Hepatocyte (in vitro differentiated cells): ENCODE results near the gene KCTD6.

Experiments
- CTCF ChIP-seq: fragments of 200-600 bp; sonication (generic); IDR thresholded peaks from 2 replicates; pipeline ENCODE4 v1.5.1; 2016; ENCODE audit warnings: antibody characterized with exemption, mild to moderate bottlenecking; ENCODE audit not compliant: poor library complexity
- EZH2 ChIP-seq: fragments of 200-600 bp; sonication (generic); IDR thresholded peaks from 2 replicates; pipeline ENCODE4 v1.6.1; 2016; ENCODE audit warnings: antibody characterized with exemption, mild to moderate bottlenecking, borderline replicate concordance
- EZH2phosphoT487 ChIP-seq: fragments of 200-600 bp; sonication (generic); IDR thresholded peaks from one replicate; pipeline ENCODE4 v1.6.1; 2018; ENCODE audit warnings: antibody characterized with exemption, mild to moderate bottlenecking, low read depth, moderate library complexity; ENCODE audit not compliant: unreplicated experiment, severe bottlenecking

GRCh38 chr3:58535531-58536500 is 43.9 kb downstream of the KCTD6 start:
- TF ChIP-seq CTCF (no peak), EZH2 (no peak), EZH2phosphoT487 (no peak)
